22Rv1 (cell line): ENCODE results near the gene TMTC1.

Experiments used
- ZFX ChIP-seq: fragments of 450-650 bp; IDR thresholded peaks from 2 replicates; pipeline ENCODE4 v1.6.1; 2017; ENCODE audit warnings: antibody characterized with exemption, borderline replicate concordance
- TF ChIP-seq, protein P1 (sequence below): fragments of 450-650 bp; IDR thresholded peaks from 2 replicates; pipeline ENCODE4 v1.5.1; 2017; ENCODE audit warnings: mild to moderate bottlenecking

DNA sequence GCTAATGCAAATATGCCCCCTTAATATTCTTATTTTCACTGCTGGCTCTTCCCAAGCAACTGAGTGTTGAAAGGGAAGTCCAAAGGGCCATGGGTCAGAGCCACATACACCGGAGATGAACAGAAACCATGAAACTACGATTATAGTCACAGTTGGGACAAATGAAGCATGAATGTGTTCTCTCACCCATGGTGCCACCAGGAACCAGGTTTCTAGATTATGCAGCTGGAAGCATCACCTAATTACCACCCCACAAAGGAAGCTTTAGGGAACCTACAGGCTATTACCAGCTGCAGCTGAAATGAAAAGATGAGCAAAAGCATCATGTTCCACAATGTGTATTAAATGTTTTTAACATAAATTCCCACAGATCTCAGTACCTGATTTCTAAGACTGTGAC lies 15.4 kb downstream of the TMTC1 start:
- TF ChIP-seq, protein P1, sequence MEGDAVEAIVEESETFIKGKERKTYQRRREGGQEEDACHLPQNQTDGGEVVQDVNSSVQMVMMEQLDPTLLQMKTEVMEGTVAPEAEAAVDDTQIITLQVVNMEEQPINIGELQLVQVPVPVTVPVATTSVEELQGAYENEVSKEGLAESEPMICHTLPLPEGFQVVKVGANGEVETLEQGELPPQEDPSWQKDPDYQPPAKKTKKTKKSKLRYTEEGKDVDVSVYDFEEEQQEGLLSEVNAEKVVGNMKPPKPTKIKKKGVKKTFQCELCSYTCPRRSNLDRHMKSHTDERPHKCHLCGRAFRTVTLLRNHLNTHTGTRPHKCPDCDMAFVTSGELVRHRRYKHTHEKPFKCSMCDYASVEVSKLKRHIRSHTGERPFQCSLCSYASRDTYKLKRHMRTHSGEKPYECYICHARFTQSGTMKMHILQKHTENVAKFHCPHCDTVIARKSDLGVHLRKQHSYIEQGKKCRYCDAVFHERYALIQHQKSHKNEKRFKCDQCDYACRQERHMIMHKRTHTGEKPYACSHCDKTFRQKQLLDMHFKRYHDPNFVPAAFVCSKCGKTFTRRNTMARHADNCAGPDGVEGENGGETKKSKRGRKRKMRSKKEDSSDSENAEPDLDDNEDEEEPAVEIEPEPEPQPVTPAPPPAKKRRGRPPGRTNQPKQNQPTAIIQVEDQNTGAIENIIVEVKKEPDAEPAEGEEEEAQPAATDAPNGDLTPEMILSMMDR: no peak
- no peak for TF ChIP-seq ZFX
